A673 (cell line): ENCODE data around the gene NCK1. TPM values are rescaled to one million over a fixed set of nuclear protein-coding genes. Genes with fewer than 3 reads are reported as not detected.

ENCODE experiments used
- Bru-seq: library from RNA; stranded (reverse); fragments of 400-500 nt; gene quantifications from one replicate; lab custom pipeline; 2021; lab: Mats Ljungman, UMichigan
- BruChase-seq, 2 experiments: library from RNA; stranded (reverse); fragments of 400-500 nt; gene quantifications; one replicate each; lab custom pipeline; 2021; lab: Mats Ljungman, UMichigan
- BruUV-seq: library from RNA; stranded (reverse); fragments of 400-500 nt; replicated peaks from 2 replicates; lab custom pipeline; 2021; lab: Mats Ljungman, UMichigan
- CTCF ChIA-PET: fragments of 300-600 bp; sonication (Branson Sonifier 250); formaldehyde crosslinking; loops from one replicate; lab custom pipeline; 2022; ENCODE audit warnings: antibody characterized with exemption; lab: Charles Lee
- POLR2A ChIA-PET: fragments of 300-600 bp; sonication (Branson Sonifier 250); formaldehyde crosslinking; loops from one replicate; lab custom pipeline; 2022; ENCODE audit warnings: antibody characterized with exemption; ENCODE audit not compliant: low non-redundant PET; lab: Charles Lee
- DNase-seq: peaks from one replicate; pipeline ENCODE4 v3.0.0-alpha.2; 2015; ENCODE audit warnings: low spot score
- H3K27ac ChIP-seq: fragments of 200-600 bp; sonication (generic); 2 replicates; pipeline ENCODE4 v1.5.1; 2016; ENCODE audit warnings: mixed run types, low read depth, mild to moderate bottlenecking, mixed read lengths, antibody characterized with exemption, low read length; ENCODE audit not compliant: poor library complexity, severe bottlenecking
- H3K27me3 ChIP-seq: fragments of 200-600 bp; sonication (generic); replicated peaks from 2 replicates; pipeline ENCODE4 v1.6.1; 2017; ENCODE audit warnings: mixed run types, low read depth, mild to moderate bottlenecking, mixed read lengths, antibody characterized with exemption, low read length; ENCODE audit not compliant: insufficient read depth, poor library complexity
- H3K36me3 ChIP-seq: fragments of 200-600 bp; sonication (generic); 2 replicates; pipeline ENCODE4 v1.6.1; 2016; ENCODE audit warnings: mixed run types, mild to moderate bottlenecking, mixed read lengths, antibody characterized with exemption, low read length; ENCODE audit not compliant: insufficient read depth, poor library complexity, severe bottlenecking
- H3K4me1 ChIP-seq: fragments of 200-600 bp; sonication (generic); 2 replicates; pipeline ENCODE4 v1.6.1; 2017; ENCODE audit warnings: mixed run types, mild to moderate bottlenecking, mixed read lengths, antibody characterized with exemption, low read length; ENCODE audit not compliant: insufficient read depth, poor library complexity, severe bottlenecking
- H3K4me3 ChIP-seq: fragments of 200-600 bp; sonication (generic); 2 replicates; pipeline ENCODE4 v1.5.1; 2016; ENCODE audit warnings: low read depth, mixed run types, mild to moderate bottlenecking, mixed read lengths, low read length; ENCODE audit not compliant: poor library complexity, severe bottlenecking
- H3K9me3 ChIP-seq: fragments of 200-600 bp; sonication (generic); 2 replicates; pipeline ENCODE4 v1.6.1; 2016; ENCODE audit warnings: mixed run types, low read depth, mild to moderate bottlenecking, mixed read lengths, antibody characterized with exemption, low read length; ENCODE audit not compliant: poor library complexity, severe bottlenecking
- EZH2 ChIP-seq: fragments of 200-600 bp; sonication (generic); IDR thresholded peaks from 2 replicates; pipeline ENCODE4 v1.6.1; 2017; ENCODE audit warnings: borderline replicate concordance, low read depth, mild to moderate bottlenecking, mixed read lengths, antibody characterized with exemption, low read length; ENCODE audit not compliant: poor library complexity, severe bottlenecking
- intact Hi-C: fragments of 100-400 bp; cut with micrococcal nuclease; formaldehyde crosslinking; loops from one replicate; pipeline ENCODE4 v1.10.0; 2022; ENCODE audit not compliant: unreplicated experiment
- long read RNA-seq: library from polyadenylated mRNA; stranded (forward); transcript quantifications from one replicate; pipeline ENCODE4 v2.0.0, GENCODE V29; 2022
- total RNA-seq: library from RNA; stranded (reverse); gene quantifications from 2 replicates; pipeline ENCODE4 v1.2.3, GENCODE V29; 2021
- TF ChIP-seq, protein P1 (sequence below): fragments of 300-800, 200-600 bp; sonication (generic); conservative IDR thresholded peaks from 2 replicates; pipeline ENCODE4 v1.5.1; 2017; ENCODE audit warnings: low read depth, mild to moderate bottlenecking, antibody characterized with exemption, low read length, moderate library complexity, mixed read lengths

The NCK1 gene
- total RNA-seq (43.7 and 50.2 TPM in 2 replicates), Bru-seq, nascent RNA (percentile 90 among the genes with signal in this experiment), BruChase-seq, experiment 1, labeled RNA remaining after a 2-hour chase (percentile 84 among the genes with signal in this experiment), BruChase-seq, experiment 2, labeled RNA remaining after a 6-hour chase (percentile 84 among the genes with signal in this experiment)
- long read RNA-seq, transcript NCK1-204 (3 exons, 2,403 nt) = minor isoform, 5 of 38 reads
- long read RNA-seq, transcript NCK1-201 (4 exons, 1,937 nt) = major isoform, 14 of 38 reads
- long read RNA-seq, transcript NCK1-207 (4 exons, 1,971 nt) = minor isoform, 12 of 38 reads
- long read RNA-seq, partial matches to known transcripts = 0 of 38 reads
- long read RNA-seq, other reads (novel, unspliced or antisense) = 7 of 38 reads

DNA sequence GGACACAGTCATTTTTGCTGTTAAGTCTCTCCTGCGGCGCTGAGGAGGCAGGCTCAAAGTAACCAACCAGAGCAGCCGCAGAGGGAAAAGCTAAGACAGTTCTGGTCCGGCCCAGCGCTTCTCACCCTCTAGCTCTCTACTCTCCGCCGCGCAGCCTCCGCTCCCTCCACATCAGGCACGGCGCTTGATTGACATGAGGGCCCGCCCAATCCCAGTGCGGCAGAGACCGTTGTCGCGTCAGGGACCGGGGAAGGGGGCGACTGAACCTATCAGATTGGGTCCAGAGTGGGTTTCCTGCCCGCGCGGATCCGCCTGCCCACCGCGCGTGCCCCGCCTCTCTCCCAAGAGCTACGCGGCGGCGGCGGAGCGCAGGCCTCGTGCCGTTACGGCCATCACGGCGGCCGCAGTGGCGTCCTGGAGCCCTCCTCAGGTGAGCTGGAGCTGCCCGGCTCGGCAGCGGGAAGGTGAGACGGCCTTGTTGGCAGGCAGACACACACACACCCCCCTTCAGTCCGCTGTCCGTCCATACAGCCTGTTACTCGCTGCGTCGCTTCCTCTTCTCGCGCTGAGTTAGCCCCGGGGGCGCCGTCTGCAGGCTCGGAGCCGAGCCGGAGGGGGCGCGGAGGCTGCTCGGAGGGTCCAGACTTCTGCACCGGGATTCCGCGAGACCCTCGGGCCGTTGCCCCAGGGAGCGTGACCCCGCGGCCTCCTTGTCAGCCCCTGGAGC lies at the start of gene NCK1:
Gene NCK1, plus strand, starts transcription at position 319 of the 727 bp plus-strand sequence. CDS start 65,794 bp downstream, outside the sequence.
- TF ChIP-seq, protein P1, sequence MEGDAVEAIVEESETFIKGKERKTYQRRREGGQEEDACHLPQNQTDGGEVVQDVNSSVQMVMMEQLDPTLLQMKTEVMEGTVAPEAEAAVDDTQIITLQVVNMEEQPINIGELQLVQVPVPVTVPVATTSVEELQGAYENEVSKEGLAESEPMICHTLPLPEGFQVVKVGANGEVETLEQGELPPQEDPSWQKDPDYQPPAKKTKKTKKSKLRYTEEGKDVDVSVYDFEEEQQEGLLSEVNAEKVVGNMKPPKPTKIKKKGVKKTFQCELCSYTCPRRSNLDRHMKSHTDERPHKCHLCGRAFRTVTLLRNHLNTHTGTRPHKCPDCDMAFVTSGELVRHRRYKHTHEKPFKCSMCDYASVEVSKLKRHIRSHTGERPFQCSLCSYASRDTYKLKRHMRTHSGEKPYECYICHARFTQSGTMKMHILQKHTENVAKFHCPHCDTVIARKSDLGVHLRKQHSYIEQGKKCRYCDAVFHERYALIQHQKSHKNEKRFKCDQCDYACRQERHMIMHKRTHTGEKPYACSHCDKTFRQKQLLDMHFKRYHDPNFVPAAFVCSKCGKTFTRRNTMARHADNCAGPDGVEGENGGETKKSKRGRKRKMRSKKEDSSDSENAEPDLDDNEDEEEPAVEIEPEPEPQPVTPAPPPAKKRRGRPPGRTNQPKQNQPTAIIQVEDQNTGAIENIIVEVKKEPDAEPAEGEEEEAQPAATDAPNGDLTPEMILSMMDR = peak; percentile 45
- no peak for TF ChIP-seq EZH2
- ChIA-PET CTCF (interaction anchor here (1.3 to 1.9 kb wide), 2 partner anchors 110 to 152 kb away, joined by 3 to 7 read pairs; no protein-coding TSS in a partner anchor), POLR2A (interaction anchor here (0.6 to 0.7 kb wide), 4 partner anchors 11 to 574 kb away, joined by 3 to 5 read pairs (median 3); no protein-coding TSS in a partner anchor)
- peak; percentile 99 for DNase-seq
- Histone ChIP-seq H3K4me3 (peak within 1 kb of the TSS; percentile 84), H3K9me3 (no peaks in the 10 kb centered on the region), H3K27ac (peak within 1 kb of the TSS; percentile 92), H3K27me3 (no peaks in the 10 kb centered on the region), H3K36me3 (peaks cover under 1% of the 10 kb centered on the region), H3K4me1 (peaks cover 3% of the 10 kb centered on the region)
- BruUV-seq = no TSS peak
- intact Hi-C loops = loop anchor here (2.0 to 5.0 kb wide), 3 partner anchors 75 to 153 kb away; partner anchors contain the start of gene STAG1

DNA sequence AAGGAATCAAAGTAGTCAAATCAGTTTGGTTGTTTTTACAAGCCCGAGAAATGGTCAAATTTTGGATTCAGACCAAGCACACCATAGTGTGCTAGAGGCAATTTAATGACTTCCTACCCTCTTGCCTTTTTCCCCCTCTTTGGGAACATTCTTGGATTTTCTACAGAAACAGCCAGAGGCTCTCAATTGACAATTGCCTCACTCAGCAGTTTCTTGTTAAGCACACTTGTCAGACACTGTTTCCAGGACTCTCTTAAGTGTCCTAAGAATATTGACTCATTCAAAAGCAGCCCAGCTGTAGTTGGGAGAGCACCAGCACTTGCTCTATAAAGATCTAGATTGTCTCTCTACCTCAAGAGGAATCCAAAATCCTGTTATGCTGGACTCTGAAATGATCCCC lies 44.6 kb upstream of the NCK1 start:
- intact Hi-C loops = loop anchor here (5.0 kb wide), 1 partner anchor 195 kb away; no protein-coding TSS in a partner anchor
- ChIA-PET CTCF (no interaction called here), POLR2A (no interaction called here)
- no peak for TF ChIP-seq EZH2
- TF ChIP-seq, protein P1 = no peak
- peak overlapping the region; percentile 6 for H3K27ac ChIP-seq
- peaks cover 18% of the 10 kb centered on the region for H3K4me1 ChIP-seq
- no peak overlapping the region for H3K4me3 ChIP-seq
- H3K36me3 ChIP-seq = no peaks in the 10 kb centered on the region
- H3K27me3 ChIP-seq = no peaks in the 10 kb centered on the region
- DNase-seq = peak; percentile 62
- BruUV-seq = no TSS peak
- peaks cover under 1% of the 10 kb centered on the region for H3K9me3 ChIP-seq

DNA sequence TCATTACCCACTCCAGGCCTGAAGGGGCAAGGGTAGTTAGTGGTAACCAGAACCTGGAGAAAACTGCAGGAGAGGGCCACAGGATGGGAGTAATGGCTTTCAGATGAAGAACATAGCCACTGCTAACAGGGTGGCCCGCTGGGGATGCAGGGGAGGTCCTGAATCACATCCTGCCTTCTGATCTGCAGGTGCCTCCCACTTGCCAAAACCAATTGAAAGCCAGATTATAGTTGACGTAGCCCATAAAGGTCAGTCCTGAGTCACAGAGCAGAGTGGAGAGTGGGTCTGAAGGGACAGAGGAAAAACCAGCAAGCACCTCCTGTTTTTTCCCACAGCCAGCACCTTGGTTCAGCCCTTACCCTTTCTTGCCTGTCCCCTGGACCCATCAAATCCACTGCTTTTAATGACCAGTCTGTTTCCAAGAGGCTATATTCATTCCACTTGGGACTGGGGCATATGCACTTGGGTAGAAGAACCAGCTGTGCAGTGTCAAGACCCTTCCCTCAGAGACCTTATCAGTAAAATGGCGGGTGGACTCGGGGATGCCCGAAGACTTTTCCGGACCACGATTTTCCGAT lies 43.7 kb upstream of the NCK1 start:
- CTCF ChIA-PET = no interaction called here
- POLR2A ChIA-PET = no interaction called here
- Histone ChIP-seq H3K4me3 (peak overlapping the region; percentile 68), H3K4me1 (peaks cover 18% of the 10 kb centered on the region), H3K27ac (peak overlapping the region; percentile 87), H3K9me3 (peaks cover 9% of the 10 kb centered on the region), H3K36me3 (no peaks in the 10 kb centered on the region), H3K27me3 (no peaks in the 10 kb centered on the region)
- intact Hi-C loops = loop anchor here (5.0 kb wide), 1 partner anchor 194 kb away; no protein-coding TSS in a partner anchor
- TF ChIP-seq, protein P1 = no peak
- TF ChIP-seq EZH2 = no peak
- peak; percentile 57 for DNase-seq
- BruUV-seq = no TSS peak
